ENCODE results near the gene STK10. TPM values are rescaled to one million over a fixed set of nuclear protein-coding genes. Genes with fewer than 3 reads are reported as not detected.
A peak's percentile ranks its signal among the peaks of the same experiment; 100 is the strongest.

The STK10 gene
- total RNA-seq, 1 experiment from 2014 or later: 22.9 TPM

GRCh38 chr5:172063463-172064235, 124.4 kb downstream of the STK10 start:
- RAD21 ChIA-PET (ENCODE audit: low non-redundant PET in 1 of 2, low total read pairs in 2 of 2, uncharacterized antibody in 2 of 2, unreplicated experiment in 2 of 2): no interaction called here
- no peak for TF ChIP-seq ATF3 (IDR thresholded peaks at IDR 0.05)

GRCh38 chr5:172059661-172060100, 128.3 kb downstream of the STK10 start:
- H4K20me1 ChIP-seq (ENCODE audit: insufficient read depth): no peaks in the 10 kb centered on the region
- peaks cover 0 to 6% of the 10 kb centered on the region in 2 experiments; a peak in 2 of 4 replicates for H3K36me3 ChIP-seq (ENCODE audit: control insufficient read depth in 1 of 2, insufficient read depth in 2 of 2, low read length in 2 of 2)
- no peaks in the 10 kb centered on the region for H3K4me1 ChIP-seq (ENCODE audit: control insufficient read depth in 1 of 2, insufficient read depth in 2 of 2, low read length in 2 of 2)
- no TSS peak for BruUV-seq (replicated peaks)
- no peaks in the 10 kb centered on the region for H3K9me3 ChIP-seq (ENCODE audit: control insufficient read depth in 1 of 2, insufficient read depth in 1 of 2, low read depth in 1 of 2, low read length in 2 of 2)
- no peak overlapping the region for H3K9ac ChIP-seq (ENCODE audit: low read length)
- no peak overlapping the region for H3K4me2 ChIP-seq (ENCODE audit: low read length)
- no peak for DNase-seq (ENCODE audit: low read depth, low spot score)
- RAD21 ChIA-PET (ENCODE audit: low non-redundant PET in 1 of 2, low total read pairs in 2 of 2, uncharacterized antibody in 2 of 2, unreplicated experiment in 2 of 2): interaction anchor here (0.6 to 1.3 kb wide), 4 partner anchors 116 to 227 kb away, joined by 3 to 6 read pairs (median 4); partner anchors contain the start of gene STK10 (in 1 of the 2)
- H3K27ac ChIP-seq (ENCODE audit: low read depth, low read length): no peak overlapping the region
- intact Hi-C loops (cut with micrococcal nuclease): loop anchor here (1.0 kb wide), 1 partner anchor 147 kb away; no protein-coding TSS in a partner anchor
- H3K27me3 ChIP-seq (ENCODE audit: insufficient read depth, low read length): no peaks in the 10 kb centered on the region
- H3K9me2 ChIP-seq (ENCODE audit: insufficient read depth): no peaks in the 10 kb centered on the region
- TF ChIP-seq ZNF274 (IDR thresholded peaks at IDR 0.05; ENCODE audit: low read depth, low read length) (no peak), EZH2phosphoT487 (IDR thresholded peaks at IDR 0.05; ENCODE audit: borderline replicate concordance) (no peak), CTCF (IDR thresholded peaks at IDR 0.05 in 2 of 3, conservative IDR thresholded peaks at IDR 0.05 in 1 of 3; ENCODE audit: borderline replicate concordance in 1 of 3, insufficient read depth in 1 of 3, low read depth in 2 of 3, low read length in 2 of 3) (peak; percentile 42 to 72 (median 56); a peak in 5 of 6 replicates), RAD21 (IDR thresholded peaks at IDR 0.05; ENCODE audit: low read depth) (peak; percentile 59)
- H2AFZ ChIP-seq (ENCODE audit: low read depth, low read length, poor library complexity, severe bottlenecking): no peak overlapping the region
- no peak overlapping the region for H3K4me3 ChIP-seq (replicated peaks in 1 of 2; ENCODE audit: low read depth in 1 of 2, low read length in 2 of 2)
- peak; percentile 78 for ATAC-seq
- H3K79me2 ChIP-seq (ENCODE audit: insufficient read depth, low read length): no peaks in the 10 kb centered on the region
- POLR2A ChIA-PET: no interaction called here
- CTCF ChIA-PET: interaction anchor here (0.6 to 2.6 kb wide), 13 partner anchors 12 to 721 kb away, joined by 3 to 47 read pairs (median 4); partner anchors contain the start of genes FBXW11, FGF18 and STK10

More at GRCh38 chr5:172063463-172064235, 124.4 kb downstream of the STK10 start:
- no TSS peak for BruUV-seq (replicated peaks)
- no peak overlapping the region for H3K4me3 ChIP-seq (replicated peaks in 1 of 2; ENCODE audit: low read depth in 1 of 2, low read length in 2 of 2)
- ATAC-seq (no peak), DNase-seq (ENCODE audit: low read depth, low spot score) (no peak)
- intact Hi-C loops (cut with micrococcal nuclease): no loop called here
- ChIA-PET CTCF (no interaction called here), POLR2A (no interaction called here)
- H3K9ac ChIP-seq (ENCODE audit: low read length): no peak overlapping the region
- H3K4me2 ChIP-seq (ENCODE audit: low read length): no peak overlapping the region
- H3K9me3 ChIP-seq (ENCODE audit: control insufficient read depth in 1 of 2, insufficient read depth in 1 of 2, low read depth in 1 of 2, low read length in 2 of 2): no peaks in the 10 kb centered on the region
- no peaks in the 10 kb centered on the region for H3K27me3 ChIP-seq (ENCODE audit: insufficient read depth, low read length)
- H3K4me1 ChIP-seq (ENCODE audit: control insufficient read depth in 1 of 2, insufficient read depth in 2 of 2, low read length in 2 of 2): no peaks in the 10 kb centered on the region
- no peaks in the 10 kb centered on the region for H3K79me2 ChIP-seq (ENCODE audit: insufficient read depth, low read length)
- peaks cover 0 to 6% of the 10 kb centered on the region in 2 experiments; a peak in 2 of 4 replicates for H3K36me3 ChIP-seq (ENCODE audit: control insufficient read depth in 1 of 2, insufficient read depth in 2 of 2, low read length in 2 of 2)
- H2AFZ ChIP-seq (ENCODE audit: low read depth, low read length, poor library complexity, severe bottlenecking): no peak overlapping the region
- H3K9me2 ChIP-seq (ENCODE audit: insufficient read depth): no peaks in the 10 kb centered on the region
- H4K20me1 ChIP-seq (ENCODE audit: insufficient read depth): no peaks in the 10 kb centered on the region
- no peak overlapping the region for H3K27ac ChIP-seq (ENCODE audit: low read depth, low read length)
